VCaP (cell line): ENCODE measurements around the gene TTC32.

Source experiments
- H3K27ac ChIP-seq: fragments of 450-650 bp; 2 replicates; pipeline ENCODE4 v1.5.1; 2017
- CTCF ChIP-seq: fragments of 450-650 bp; conservative IDR thresholded peaks from 2 replicates; pipeline ENCODE4 v1.5.1; 2017; ENCODE audit warnings: mild to moderate bottlenecking, moderate library complexity

The TTC32 gene

GRCh38 chr2:19901442-19902215 is at the start of gene TTC32:
Gene TTC32 (minus strand): TSS chr2:19901983. CDS start chr2:19901854, 129 bp downstream.
- peak within 1 kb of the TSS; percentile 96 for H3K27ac ChIP-seq
- TF ChIP-seq CTCF, result 0 out of 2 replicates have a peak, but pooled peaks have one; percentile 7

GRCh38 chr2:19949071-19949470 is 47.3 kb upstream of the TTC32 start:
- H3K27ac ChIP-seq, result no peak overlapping the region
- no peak for TF ChIP-seq CTCF

- H3K27ac ChIP-seq, result no peak overlapping the region
- TF ChIP-seq CTCF, result no peak
These were observed 45.6 kb upstream of the TTC32 start for GRCh38 chr2:19947184-19947940.

GRCh38 chr2:19944205-19944845 is 42.5 kb upstream of the TTC32 start:
- no peak for TF ChIP-seq CTCF
- no peak overlapping the region for H3K27ac ChIP-seq

GRCh38 chr2:19943189-19943588 is 41.4 kb upstream of the TTC32 start:
- H3K27ac ChIP-seq, result no peak overlapping the region
- TF ChIP-seq CTCF, result no peak

- no peak overlapping the region for H3K27ac ChIP-seq
- no peak for TF ChIP-seq CTCF
These were observed 40.4 kb upstream of the TTC32 start for GRCh38 chr2:19942199-19942598.

GRCh38 chr2:19937004-19937403 is 35.2 kb upstream of the TTC32 start:
- no peak for TF ChIP-seq CTCF
- no peak overlapping the region for H3K27ac ChIP-seq
